OCI-M2 (cell line): Measurements from ENCODE around the gene ELOB.

ENCODE experiments used
- DNase-seq: peaks from one replicate; lab custom pipeline; 2025; ENCODE audit not compliant: unreplicated experiment; lab: John Stamatoyannopoulos, UW

ELOB gene

DNA sequence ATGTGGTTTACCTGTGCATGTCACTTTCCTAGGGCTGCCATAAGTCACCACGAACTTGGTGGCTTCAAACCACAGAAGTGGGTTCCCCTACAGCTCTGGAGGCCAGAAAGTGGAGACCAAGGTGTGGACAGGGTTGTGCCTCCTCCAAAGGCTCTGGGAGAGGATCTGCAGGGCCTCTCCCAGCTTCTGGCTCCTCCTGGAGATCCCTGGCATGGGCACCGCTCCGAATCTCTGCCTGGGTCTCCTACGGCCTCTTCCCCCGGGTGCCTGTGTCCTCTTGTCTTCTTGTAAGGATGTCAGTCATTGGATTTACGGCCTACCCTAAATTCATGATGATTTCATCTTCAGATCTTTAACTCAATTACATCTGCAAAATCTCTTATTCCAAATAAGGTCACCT is 27.1 kb downstream of the ELOB start:
- DNase-seq = no peak

DNA sequence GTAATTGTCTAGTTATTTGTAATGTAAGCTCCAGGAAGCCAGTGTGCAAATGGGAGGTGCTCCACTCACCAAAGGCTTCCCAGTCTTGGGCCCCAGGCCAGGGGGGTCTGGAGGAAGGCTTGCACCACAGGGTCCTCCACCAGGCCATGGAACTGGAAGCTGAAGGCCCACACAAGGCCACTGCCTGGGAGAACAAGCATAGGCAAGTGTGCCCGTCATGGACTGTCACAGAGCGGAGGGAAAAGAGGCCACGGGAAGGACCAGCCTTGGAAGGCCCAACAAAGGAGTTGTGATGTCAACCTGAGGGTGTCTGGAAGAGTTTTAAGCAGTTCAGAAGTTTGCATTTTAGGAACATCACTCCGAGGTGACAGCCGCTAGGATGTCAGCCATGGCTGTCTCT is 27.6 kb downstream of the ELOB start:
- no peak for DNase-seq

DNA sequence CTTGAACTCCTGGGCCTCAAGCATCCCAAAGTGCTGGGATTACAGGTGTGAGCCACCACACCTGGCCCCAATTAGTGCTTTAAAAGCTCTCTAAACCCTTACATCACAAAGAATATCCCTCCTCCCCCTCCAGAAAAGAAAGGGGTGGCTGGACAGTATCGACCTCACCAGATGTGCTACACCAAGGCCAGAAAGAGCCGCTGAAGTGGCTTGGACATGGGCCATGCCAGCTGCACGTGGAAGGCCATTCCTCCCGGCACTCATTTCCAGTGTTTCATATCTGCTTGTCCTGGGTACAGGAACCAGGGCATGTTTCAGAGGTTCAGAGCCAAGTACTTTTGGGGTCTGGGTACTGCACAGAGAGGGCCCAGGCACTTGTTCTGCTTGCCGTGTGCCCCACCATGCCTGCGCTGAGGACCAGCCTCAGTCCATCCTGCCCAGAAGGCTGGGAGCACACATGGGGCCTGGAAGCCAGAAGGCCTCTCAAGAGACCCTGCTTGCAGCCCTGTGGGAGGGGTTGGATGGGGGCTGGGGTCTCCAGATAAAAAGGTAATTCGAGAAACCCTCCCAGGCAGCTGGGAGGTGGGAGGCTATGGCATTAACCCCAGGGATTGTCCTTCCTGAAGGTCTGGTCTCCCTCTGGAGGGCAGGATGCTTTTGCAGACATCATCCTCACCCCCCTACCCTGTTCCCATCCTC is 28.2 kb downstream of the ELOB start:
- DNase-seq = no peak

DNA sequence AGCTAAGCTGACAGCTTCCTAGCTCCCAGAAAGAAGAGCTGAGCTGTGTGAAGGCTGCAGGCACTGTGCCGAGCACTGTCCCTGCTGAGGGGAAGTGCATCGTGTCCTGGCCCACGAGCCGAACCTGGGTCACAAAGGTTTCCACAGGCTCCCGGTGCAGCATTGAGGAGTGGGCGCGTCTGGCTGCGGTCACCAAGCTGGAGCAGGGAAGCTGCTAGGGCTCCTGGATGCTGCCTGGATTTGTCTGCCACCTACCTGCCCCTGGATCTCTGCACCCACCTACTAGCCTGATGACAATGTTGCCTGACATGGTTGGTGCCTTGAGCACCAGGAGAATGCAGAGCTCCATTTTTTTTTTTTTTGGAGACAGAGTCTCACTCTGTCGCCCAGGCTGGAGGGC is 31.1 kb downstream of the ELOB start:
- no peak for DNase-seq

- DNase-seq = no peak
Measured at GRCh38 chr16:2745116-2745890, 31.8 kb downstream of the ELOB start.

- DNase-seq = no peak
Measured at GRCh38 chr16:2744711-2745110, 32.4 kb downstream of the ELOB start.

DNA sequence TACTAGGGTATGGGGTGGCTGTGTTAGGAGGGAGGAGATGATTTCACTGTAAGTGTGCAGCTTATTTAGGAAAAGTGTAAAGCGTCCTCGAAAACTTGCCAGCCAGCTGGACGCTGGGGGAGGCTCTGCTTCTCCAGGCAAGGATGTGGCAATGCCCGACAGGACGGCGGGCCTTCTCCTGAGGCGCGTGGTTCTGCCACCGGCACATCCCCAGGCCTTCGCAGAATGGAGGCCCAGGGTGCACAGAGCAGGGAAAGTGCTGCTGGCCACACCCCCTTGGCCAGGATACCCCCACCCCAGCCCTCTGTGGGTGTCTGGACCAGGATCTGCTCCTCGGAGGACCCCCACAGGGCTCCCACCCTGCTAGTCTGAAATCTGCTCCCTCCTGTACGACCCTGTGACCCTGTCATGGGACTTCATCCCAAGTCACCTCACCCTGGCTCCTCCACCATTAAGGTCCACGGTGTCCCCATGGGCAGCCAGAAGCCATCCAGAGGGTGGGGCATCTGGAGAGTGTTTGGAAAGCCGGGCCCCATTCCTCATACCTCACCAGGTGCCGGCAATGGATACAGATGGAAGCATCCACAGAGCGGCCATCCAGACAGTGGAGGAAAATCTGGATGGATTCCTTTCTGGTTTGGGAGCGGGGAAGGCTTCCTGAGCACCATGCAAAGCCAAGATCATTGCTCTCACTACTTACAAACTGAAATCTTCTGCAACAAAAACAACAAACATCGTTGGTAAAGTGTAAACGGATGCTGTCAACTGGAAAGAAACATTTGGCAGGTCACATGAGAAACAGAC is 33.9 kb downstream of the ELOB start:
- no peak for DNase-seq

DNA sequence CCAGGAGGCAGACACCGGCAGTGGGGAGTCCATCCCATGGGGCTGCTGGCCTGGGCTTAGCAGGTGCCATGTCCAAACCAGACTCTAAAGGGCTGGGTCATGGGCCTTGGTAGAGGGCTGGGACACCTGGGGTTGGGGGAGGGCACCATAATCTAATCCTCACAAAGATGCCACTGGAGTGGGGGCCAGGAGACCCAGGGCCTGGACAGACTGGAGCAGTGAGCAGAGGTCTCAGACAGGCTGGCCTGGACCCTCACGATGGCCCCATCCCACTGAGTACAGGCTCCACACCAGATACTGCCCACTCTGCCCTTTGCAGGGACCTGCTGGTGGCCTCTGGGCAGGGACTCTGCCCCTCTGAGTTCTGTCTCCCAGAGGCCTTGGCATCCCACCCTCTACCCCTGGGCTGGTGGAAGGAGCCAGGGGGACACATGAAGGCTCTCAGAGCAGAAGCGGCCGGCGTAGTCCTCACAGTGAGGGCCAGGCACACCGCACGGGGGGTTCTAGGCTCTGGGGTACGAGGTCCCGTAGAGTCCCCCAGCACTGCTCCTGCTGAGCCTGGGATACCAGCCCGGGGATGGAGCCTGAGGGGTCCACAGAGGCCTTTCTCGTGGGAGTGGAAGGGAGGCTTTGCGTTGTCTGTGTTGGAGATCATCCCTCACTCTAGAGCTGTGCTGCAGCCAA is 34.6 kb downstream of the ELOB start:
- DNase-seq = no peak

GRCh38 chr16:2741168-2741567 is 35.9 kb downstream of the ELOB start:
- no peak for DNase-seq

DNA sequence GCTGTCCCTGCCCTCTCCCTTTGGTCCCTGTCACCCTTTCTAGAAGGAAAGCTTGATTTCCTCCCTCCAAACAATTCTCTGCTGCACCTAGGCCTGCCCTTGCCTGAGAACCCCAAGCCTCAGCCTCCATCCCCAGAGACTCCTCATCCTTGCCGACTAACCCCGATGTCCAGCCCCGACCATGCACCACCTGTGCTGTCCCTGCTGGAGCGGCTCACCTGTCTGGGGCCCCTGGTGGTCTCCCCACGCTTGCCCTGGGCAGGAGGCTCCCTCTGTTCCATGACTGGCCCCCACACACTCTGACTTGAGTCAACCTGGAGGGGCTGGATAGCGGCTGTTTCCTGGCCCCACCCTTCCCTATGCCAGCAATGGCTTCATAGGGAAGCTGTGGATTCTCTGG is 36.6 kb downstream of the ELOB start:
- no peak for DNase-seq

- no peak for DNase-seq
Measured at GRCh38 chr16:2739625-2740430, 37.3 kb downstream of the ELOB start.

DNA sequence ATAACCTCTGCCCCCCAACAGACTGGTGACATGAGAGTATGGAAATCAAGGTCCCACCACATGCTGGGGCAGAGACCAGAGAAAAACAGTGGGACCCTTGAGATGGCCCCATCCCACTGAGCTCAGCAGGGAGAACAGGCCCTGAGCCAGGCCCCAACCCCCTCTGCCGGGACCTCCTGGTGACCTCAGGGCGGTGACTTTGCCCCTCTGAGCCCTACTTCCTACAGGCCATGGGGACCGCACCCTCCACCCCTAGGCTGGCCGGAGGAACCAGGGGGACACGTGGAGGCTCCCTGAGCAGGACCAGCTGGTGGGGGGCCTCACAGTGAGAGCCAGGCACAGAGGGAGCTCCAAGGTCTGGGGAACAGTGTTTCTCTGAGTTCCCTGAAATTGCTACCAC is 38.5 kb downstream of the ELOB start:
- DNase-seq = no peak

DNA sequence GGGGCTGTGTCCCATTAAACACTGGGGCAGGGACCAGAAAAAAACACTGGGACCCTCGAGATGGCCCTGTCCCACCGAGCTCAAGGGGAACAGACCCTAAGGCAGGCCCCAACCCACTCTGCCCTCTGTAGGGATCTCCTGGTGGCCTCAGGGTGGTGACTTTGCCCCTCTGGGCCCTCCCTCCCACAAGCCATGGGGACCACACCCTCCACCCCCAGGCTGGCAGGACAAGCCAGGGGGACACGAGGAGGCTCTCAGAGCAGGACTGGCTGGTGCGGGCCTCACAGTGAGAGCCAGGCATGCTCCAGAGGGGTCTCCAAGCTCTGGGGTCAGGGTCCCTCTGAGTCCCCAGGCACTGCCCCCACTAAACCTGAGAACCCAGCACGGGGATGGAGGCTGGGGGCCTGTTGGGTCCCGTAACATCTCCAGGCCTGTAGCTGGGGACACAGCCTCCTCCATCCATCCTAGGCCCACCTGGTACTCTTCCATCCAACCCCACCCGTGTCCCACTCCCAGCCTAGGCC is 39.1 kb downstream of the ELOB start:
- no peak for DNase-seq

DNA sequence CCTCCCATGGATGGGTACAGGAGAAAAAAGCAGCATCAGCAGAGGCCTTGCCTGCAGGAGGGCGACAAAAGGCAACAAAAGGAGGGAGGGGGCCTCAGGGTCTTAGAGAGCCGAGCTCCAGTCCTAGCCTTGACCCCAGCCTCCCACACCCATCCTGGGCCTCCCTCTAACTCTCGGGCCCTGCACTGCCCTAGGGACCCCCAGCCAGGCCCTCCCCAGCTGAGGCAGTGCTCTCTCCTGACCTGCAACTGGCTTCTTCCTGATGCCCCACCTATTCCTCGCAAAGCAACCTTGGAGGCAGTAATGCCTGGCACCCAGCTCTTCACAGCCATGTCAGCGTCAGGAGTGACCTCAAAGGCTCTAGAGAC is 39.9 kb downstream of the ELOB start:
- DNase-seq = no peak

DNA sequence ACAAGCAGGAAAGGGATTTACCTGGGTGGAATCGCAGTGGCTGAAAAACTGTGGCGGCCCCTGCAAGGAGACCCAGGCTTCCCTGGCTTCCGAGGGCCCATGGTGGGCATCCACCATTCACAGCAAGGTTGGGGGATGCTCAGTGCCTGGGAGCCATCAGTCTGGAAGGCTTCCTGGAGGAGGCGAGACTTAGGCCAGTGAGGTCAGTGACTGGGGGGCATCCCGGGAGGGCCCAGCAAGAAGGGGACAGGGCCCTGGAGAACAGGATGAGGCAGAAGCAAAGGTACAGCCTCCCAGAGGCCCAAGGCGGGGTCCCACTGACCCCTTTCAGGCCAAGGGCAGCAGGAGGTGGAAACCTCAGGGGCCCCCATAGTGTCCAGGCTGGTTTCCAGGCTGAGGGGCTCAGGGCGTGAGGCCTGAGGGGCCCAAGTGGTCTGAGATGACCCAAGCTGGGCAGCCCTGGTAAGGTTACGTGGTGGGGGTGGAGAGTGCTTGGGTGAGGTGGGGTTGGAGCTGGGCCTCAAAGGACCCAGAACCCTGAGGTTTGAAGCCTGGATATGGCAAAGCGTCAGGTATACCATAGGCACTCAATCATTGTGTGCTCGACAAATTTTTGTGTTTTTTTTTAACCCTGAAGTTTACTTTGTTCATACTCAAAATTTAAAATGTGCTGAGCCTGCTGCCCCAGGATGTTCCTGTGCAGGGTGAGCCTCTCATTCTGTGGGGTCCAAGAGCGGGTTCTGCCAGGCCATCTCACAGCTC is 40.4 kb downstream of the ELOB start:
- no peak for DNase-seq

DNA sequence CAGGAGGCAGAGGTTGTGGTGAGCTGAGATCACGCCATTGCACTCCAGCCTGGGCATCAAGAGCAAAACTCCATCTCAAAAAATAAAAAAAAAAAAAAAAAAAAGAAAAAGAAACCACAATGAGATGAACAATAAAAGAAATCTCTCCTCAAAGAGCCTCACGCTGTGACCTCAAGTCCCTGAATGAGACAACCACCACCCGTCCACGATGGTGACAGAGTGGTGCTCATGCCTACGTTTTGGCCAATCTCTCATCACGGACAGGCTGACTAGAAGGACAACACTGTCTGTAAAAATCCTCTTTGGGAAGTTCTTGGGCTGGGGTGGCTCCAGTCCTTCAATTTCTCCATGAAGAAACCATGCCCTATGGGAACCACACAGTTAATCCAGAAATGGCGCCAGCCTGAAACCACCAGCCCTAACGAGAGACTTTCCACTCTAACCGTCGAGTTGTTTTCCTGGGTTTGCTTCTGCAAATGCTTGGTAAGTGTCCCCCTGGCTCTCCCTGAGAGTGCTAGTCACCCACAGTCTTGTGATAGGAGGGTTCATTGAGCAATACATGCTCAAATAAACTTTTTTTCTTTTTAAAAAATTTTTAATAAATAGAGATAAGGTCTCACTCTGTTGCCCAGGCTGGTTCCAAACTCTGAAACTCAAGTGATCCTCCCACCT is 42.1 kb downstream of the ELOB start:
- DNase-seq = no peak

- DNase-seq = no peak
Measured at GRCh38 chr16:2728034-2728433, 49.0 kb downstream of the ELOB start.

GRCh38 chr16:2726923-2727322 is 50.2 kb downstream of the ELOB start:
- no peak for DNase-seq

DNA sequence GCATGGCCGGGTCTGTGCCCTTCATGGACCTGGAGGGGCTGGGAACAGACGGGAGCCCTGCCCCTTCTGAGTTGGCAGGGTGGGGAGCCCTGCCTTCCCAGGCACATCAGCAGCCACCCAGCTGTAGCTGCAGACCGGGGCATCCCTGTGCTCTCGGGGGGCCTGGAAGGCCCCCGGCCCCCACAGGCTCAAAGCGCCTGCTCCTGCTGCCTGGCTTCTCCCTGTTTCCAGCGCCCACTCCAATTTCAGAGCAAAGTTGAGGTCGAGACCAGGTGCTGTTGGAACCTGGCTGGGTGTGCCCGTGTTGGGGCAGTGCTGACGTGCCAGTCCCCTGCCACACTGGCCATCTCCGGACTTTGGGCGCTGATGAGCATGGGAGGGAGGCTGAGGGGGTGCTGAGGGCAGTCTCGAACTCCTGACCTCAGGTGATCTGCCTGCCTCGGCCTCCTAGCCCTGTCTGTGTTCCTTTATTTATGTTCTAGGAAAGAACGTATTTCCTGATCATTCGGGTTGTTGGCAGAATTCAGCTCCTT is 52.2 kb downstream of the ELOB start:
- no peak for DNase-seq
